GM18858 (cell line): ENCODE data around the gene COL8A2.

Source experiments
- ATAC-seq: cut with Tn5 transposase; IDR thresholded peaks from one replicate; pipeline ENCODE4 v1.9.1; 2021; ENCODE audit not compliant: unreplicated experiment

COL8A2 gene

GRCh38 chr1:36092166-36092797, 32.7 kb downstream of the COL8A2 start:
- ATAC-seq = no peak

- no peak for ATAC-seq
These were observed 33.3 kb downstream of the COL8A2 start for GRCh38 chr1:36091698-36092097.

GRCh38 chr1:36091141-36091540, 33.9 kb downstream of the COL8A2 start:
- ATAC-seq = no peak

GRCh38 chr1:36089393-36090121, 35.5 kb downstream of the COL8A2 start:
- no peak for ATAC-seq

GRCh38 chr1:36088577-36089392, 36.2 kb downstream of the COL8A2 start, which contains the start of gene ADPRS:
ADPRS (plus strand) TSS chr1:36088892; CDS start chr1:36088905, 13 bp downstream.
- ATAC-seq = peak; percentile 72

- no peak for ATAC-seq
These were observed 36.8 kb downstream of the COL8A2 start for GRCh38 chr1:36088265-36088576.

GRCh38 chr1:36087233-36088123, 37.5 kb downstream of the COL8A2 start:
- ATAC-seq = no peak

GRCh38 chr1:36086529-36087232, 38.3 kb downstream of the COL8A2 start:
- no peak for ATAC-seq

- ATAC-seq = no peak
These were observed 39.1 kb downstream of the COL8A2 start for GRCh38 chr1:36085686-36086526.

- no peak for ATAC-seq
These were observed 39.9 kb downstream of the COL8A2 start for GRCh38 chr1:36085126-36085525.

- ATAC-seq = no peak
These were observed 40.4 kb downstream of the COL8A2 start for GRCh38 chr1:36084497-36085115.

GRCh38 chr1:36083635-36084496, 41.2 kb downstream of the COL8A2 start, which contains the start of gene TEKT2:
TEKT2 (plus strand) TSS chr1:36084094; CDS start chr1:36084922, 828 bp downstream.
- ATAC-seq = no peak

GRCh38 chr1:36083219-36083618, 41.8 kb downstream of the COL8A2 start:
- no peak for ATAC-seq

GRCh38 chr1:36081926-36082485, 43.0 kb downstream of the COL8A2 start:
- ATAC-seq = no peak

- no peak for ATAC-seq
These were observed 44.2 kb downstream of the COL8A2 start for GRCh38 chr1:36080801-36081200.

GRCh38 chr1:36080236-36080635, 44.8 kb downstream of the COL8A2 start:
- no peak for ATAC-seq

- ATAC-seq = no peak
These were observed 47.9 kb downstream of the COL8A2 start for GRCh38 chr1:36076979-36077573.
